Muscle of leg (tissue), 11 donors: ENCODE measurements around the gene EXOC4. TPM values are rescaled to one million over a fixed set of nuclear protein-coding genes. Genes with fewer than 3 reads are reported as not detected.
A peak's percentile ranks its signal among the peaks of the same experiment; 100 is the strongest.

ENCODE experiments used
- DNase-seq: peaks from one replicate; pipeline ENCODE4 v3.0.0; 2013
- H3K27ac ChIP-seq: one replicate; pipeline ENCODE4 v1.5.1; 2013; ENCODE audit warnings: mild to moderate bottlenecking, low read length, control low read depth
- H3K27me3 ChIP-seq: one replicate; pipeline ENCODE4 v1.6.1; 2013; ENCODE audit warnings: low read length; ENCODE audit not compliant: control insufficient read depth, insufficient read depth
- H3K36me3 ChIP-seq: one replicate; pipeline ENCODE4 v1.6.1; 2013; ENCODE audit warnings: low read length; ENCODE audit not compliant: control insufficient read depth, insufficient read depth
- H3K4me1 ChIP-seq: one replicate; pipeline ENCODE4 v1.6.1; 2013; ENCODE audit warnings: low read length; ENCODE audit not compliant: control insufficient read depth, insufficient read depth
- H3K4me3 ChIP-seq: one replicate; pipeline ENCODE4 v1.5.1; 2013; ENCODE audit warnings: low read length, control low read depth
- H3K9me3 ChIP-seq: replicated peaks from 2 replicates; pipeline ENCODE4 v1.6.1; 2013; ENCODE audit warnings: low read depth, low read length; ENCODE audit not compliant: control insufficient read depth
- WGBS: methylation state at CpG from one replicate; pipeline ENCODE4 v1.1.5; 2013; ENCODE audit warnings: missing lambda C conversion rate; ENCODE audit not compliant: insufficient coverage; 5-methylcytosine and 5-hydroxymethylcytosine counted together
- polyA plus RNA-seq, 8 donors: library from polyadenylated mRNA; unstranded; fragments of 120-200 nt; gene quantifications; one replicate each; pipeline versions ENCODE4 v1.2.1 to v1.2.3, GENCODE V29; 2013; ENCODE audit warnings: inconsistent platforms in 1 of 8, low replicate concordance in 1 of 8; ENCODE audit not compliant: insufficient read length in 8 of 8, insufficient read depth in 1 of 8
- total RNA-seq: library from RNA; stranded (reverse); fragments of 120-200 nt; gene quantifications from one replicate; pipeline ENCODE4 v1.2.4, GENCODE V29; 2013

The EXOC4 gene
- total and polyA plus RNA-seq, 9 donors = 37.3 to 64.9 (median 41.1) TPM

DNA sequence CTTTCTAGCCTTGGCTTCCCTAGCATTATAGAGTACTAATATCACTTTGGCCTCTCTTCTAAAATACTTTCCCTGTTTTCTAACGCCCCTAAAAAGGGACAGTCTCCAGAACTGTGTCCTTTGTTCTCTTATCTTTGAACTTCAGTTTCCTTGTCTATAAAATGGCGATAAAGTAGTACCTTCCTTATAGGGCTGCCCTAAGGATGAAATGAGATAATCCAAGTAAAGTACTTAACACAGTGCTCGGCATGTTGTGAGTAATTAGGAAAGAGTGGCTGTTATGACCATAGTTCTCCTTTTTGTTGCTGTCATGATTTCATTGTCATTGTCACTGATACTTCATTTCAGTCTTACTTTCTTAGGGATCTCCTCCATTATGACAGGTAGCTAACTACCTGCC, 114.7 kb downstream of the EXOC4 start:
- no peak for DNase-seq
- Histone ChIP-seq H3K27me3 (no peaks in the 10 kb centered on the region), H3K9me3 (no peaks in the 10 kb centered on the region), H3K4me1 (no peaks in the 10 kb centered on the region), H3K36me3 (no peaks in the 10 kb centered on the region), H3K27ac (no peak overlapping the region), H3K4me3 (no peak overlapping the region)
- no CpG with 5 or more reads among the region's 3 CpGs for WGBS

- H3K27ac ChIP-seq = no peak overlapping the region
- no peaks in the 10 kb centered on the region for H3K36me3 ChIP-seq
- WGBS = no CpG with 5 or more reads among the region's 3 CpGs
- no peaks in the 10 kb centered on the region for H3K27me3 ChIP-seq
- no peaks in the 10 kb centered on the region for H3K4me1 ChIP-seq
- no peak overlapping the region for H3K4me3 ChIP-seq
- H3K9me3 ChIP-seq = no peaks in the 10 kb centered on the region
- no peak for DNase-seq
These were observed 116.3 kb downstream of the EXOC4 start for GRCh38 chr7:133369130-133369529.

- WGBS = 100% methylated on average over 1 of the region's 4 CpGs
- no peaks in the 10 kb centered on the region for H3K4me1 ChIP-seq
- no peaks in the 10 kb centered on the region for H3K27me3 ChIP-seq
- H3K36me3 ChIP-seq = peaks cover 4% of the 10 kb centered on the region
- H3K27ac ChIP-seq = no peak overlapping the region
- DNase-seq = no peak
- no peaks in the 10 kb centered on the region for H3K9me3 ChIP-seq
- no peak overlapping the region for H3K4me3 ChIP-seq
These were observed 118.7 kb downstream of the EXOC4 start for GRCh38 chr7:133371616-133372015.

GRCh38 chr7:133372337-133372736, 119.5 kb downstream of the EXOC4 start:
- Histone ChIP-seq H3K27me3 (no peaks in the 10 kb centered on the region), H3K27ac (no peak overlapping the region), H3K4me3 (no peak overlapping the region), H3K36me3 (peaks cover 4% of the 10 kb centered on the region), H3K4me1 (no peaks in the 10 kb centered on the region), H3K9me3 (no peaks in the 10 kb centered on the region)
- no CpG with 5 or more reads among the region's 1 CpG for WGBS
- DNase-seq = no peak

- Histone ChIP-seq H3K36me3 (peaks cover 4% of the 10 kb centered on the region), H3K27ac (no peak overlapping the region), H3K4me3 (no peak overlapping the region), H3K4me1 (no peaks in the 10 kb centered on the region), H3K27me3 (no peaks in the 10 kb centered on the region), H3K9me3 (no peaks in the 10 kb centered on the region)
- no CpG with 5 or more reads among the region's 1 CpG for WGBS
- no peak for DNase-seq
These were observed 123.6 kb downstream of the EXOC4 start for GRCh38 chr7:133376514-133376913.

GRCh38 chr7:133381965-133382364, 129.1 kb downstream of the EXOC4 start:
- DNase-seq = no peak
- no peaks in the 10 kb centered on the region for H3K27me3 ChIP-seq
- no peaks in the 10 kb centered on the region for H3K4me1 ChIP-seq
- H3K4me3 ChIP-seq = no peak overlapping the region
- H3K27ac ChIP-seq = no peak overlapping the region
- WGBS = 100% methylated on average over 1 of the region's 1 CpG
- H3K9me3 ChIP-seq = no peaks in the 10 kb centered on the region
- H3K36me3 ChIP-seq = no peaks in the 10 kb centered on the region

DNA sequence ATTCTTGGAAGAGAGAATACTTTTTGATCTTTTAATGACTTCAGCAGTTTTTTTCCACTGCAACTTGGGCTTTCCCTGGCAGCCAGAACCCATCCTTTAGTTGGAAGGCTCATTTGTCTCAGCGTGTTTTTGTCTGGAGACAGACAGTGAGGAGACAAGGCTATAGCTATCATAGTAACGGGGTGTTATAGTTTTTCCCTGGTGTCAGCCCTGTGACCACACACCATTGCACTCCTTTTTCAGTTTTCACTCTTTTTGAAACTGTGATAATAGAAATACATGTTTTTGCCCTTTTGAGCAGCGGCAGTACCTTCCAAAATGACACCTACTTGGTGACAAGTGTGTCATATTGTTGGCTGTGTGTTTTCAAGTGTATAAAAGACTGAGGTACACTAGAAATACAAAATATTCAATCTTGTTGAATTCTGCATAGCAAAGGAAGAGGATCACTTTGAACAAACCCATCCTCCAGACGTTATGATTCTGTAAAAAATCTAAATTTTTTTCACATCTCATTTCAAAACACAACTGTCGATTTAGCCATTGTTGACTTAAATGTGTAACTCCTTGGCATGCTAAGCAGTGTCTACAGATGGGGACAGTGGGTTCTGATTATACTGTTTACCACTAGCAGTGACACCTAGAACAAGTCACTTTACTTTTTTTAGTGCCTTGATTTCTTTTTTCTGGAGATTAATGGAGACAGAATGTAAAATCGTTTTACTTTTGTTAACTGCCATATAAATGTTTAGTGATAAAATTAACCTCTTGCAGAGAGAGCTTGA, 130.1 kb downstream of the EXOC4 start:
- WGBS = no CpG with 5 or more reads among the region's 6 CpGs
- Histone ChIP-seq H3K4me1 (no peaks in the 10 kb centered on the region), H3K36me3 (no peaks in the 10 kb centered on the region), H3K27ac (no peak overlapping the region), H3K9me3 (no peaks in the 10 kb centered on the region), H3K4me3 (no peak overlapping the region), H3K27me3 (no peaks in the 10 kb centered on the region)
- DNase-seq = peak; percentile 55

GRCh38 chr7:133386205-133386604, 133.3 kb downstream of the EXOC4 start:
- H3K4me3 ChIP-seq = no peak overlapping the region
- H3K27ac ChIP-seq = no peak overlapping the region
- no peaks in the 10 kb centered on the region for H3K9me3 ChIP-seq
- WGBS = no CpG with 5 or more reads among the region's 2 CpGs
- no peaks in the 10 kb centered on the region for H3K36me3 ChIP-seq
- no peak for DNase-seq
- no peaks in the 10 kb centered on the region for H3K27me3 ChIP-seq
- no peaks in the 10 kb centered on the region for H3K4me1 ChIP-seq

DNA sequence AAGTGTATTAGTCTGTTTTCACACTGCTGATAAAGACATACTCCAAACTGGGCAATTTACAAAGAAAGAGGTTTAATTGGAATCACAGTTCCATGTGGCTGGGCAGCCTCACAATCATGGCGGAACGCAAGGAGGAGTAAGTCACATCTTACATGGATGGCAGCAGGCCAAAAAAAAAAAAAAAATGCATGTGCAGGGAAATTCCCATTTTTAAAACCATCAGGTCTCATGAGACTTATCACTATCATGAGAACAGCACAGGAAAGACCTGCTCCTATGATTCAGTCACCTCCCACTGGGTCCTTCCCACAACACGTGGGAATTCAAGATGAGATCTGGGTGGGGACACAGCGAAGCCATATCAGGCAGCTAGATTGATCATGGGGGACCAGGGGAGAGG, 136.8 kb downstream of the EXOC4 start:
- H3K36me3 ChIP-seq = no peaks in the 10 kb centered on the region
- no peak overlapping the region for H3K27ac ChIP-seq
- no peaks in the 10 kb centered on the region for H3K27me3 ChIP-seq
- WGBS = 93% methylated on average over 3 of the region's 4 CpGs
- H3K9me3 ChIP-seq = no peaks in the 10 kb centered on the region
- H3K4me1 ChIP-seq = no peaks in the 10 kb centered on the region
- no peak for DNase-seq
- no peak overlapping the region for H3K4me3 ChIP-seq

GRCh38 chr7:133391206-133391605, 138.3 kb downstream of the EXOC4 start:
- Histone ChIP-seq H3K4me1 (no peaks in the 10 kb centered on the region), H3K27ac (no peak overlapping the region), H3K36me3 (no peaks in the 10 kb centered on the region), H3K4me3 (no peak overlapping the region), H3K9me3 (no peaks in the 10 kb centered on the region), H3K27me3 (no peaks in the 10 kb centered on the region)
- DNase-seq = no peak
- WGBS = 66% methylated on average over 9 of the region's 11 CpGs

DNA sequence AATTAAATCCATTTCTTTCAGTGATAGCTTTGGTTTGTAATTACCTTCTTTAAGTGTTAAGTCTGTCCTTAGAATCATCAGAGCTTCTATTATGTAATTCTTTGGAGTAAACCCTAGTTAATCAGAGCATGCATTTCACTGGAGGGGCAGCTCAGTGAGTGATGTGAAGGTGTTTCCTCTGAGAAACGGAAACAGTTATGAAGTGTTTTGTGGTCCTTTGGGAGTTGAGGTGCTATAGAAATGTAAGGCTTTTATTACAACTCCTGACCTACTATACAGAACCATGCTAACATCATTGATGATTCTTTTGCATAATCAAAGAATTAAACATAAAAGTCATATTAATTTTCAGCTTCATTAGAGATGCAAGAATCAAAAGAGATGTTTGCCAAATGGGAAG, 141.5 kb downstream of the EXOC4 start:
- no peaks in the 10 kb centered on the region for H3K9me3 ChIP-seq
- H3K36me3 ChIP-seq = no peaks in the 10 kb centered on the region
- H3K4me3 ChIP-seq = no peak overlapping the region
- no peaks in the 10 kb centered on the region for H3K27me3 ChIP-seq
- no peak for DNase-seq
- no CpG with 5 or more reads among the region's 1 CpG for WGBS
- no peaks in the 10 kb centered on the region for H3K4me1 ChIP-seq
- H3K27ac ChIP-seq = no peak overlapping the region
